Right lobe of liver (tissue), 4 donors: Measurements from ENCODE around the gene DCBLD2.

Experiments used
- POLR2A ChIP-seq: fragments of 450-650 bp; IDR thresholded peaks from one replicate; pipeline ENCODE4 v1.6.1; 2017; ENCODE audit warnings: antibody characterized with exemption, mild to moderate bottlenecking
- TF ChIP-seq, protein P1 (sequence below), 4 donors: fragments of 200-600 bp in 3 of 4; fragments of 450-650 bp in 1 of 4; IDR thresholded peaks; one replicate each; pipeline versions ENCODE4 v1.5.1 to v1.8.0; 2016 to 2022; ENCODE audit warnings: antibody characterized with exemption in 4 of 4, mild to moderate bottlenecking in 2 of 4
- donor health status: DM: no; HTN: no; CAD: no.
- donor health status: DM: no; HTN: no; CAD: no.
- donor health status: DM: no; HTN: yes; CAD: no.

DNA sequence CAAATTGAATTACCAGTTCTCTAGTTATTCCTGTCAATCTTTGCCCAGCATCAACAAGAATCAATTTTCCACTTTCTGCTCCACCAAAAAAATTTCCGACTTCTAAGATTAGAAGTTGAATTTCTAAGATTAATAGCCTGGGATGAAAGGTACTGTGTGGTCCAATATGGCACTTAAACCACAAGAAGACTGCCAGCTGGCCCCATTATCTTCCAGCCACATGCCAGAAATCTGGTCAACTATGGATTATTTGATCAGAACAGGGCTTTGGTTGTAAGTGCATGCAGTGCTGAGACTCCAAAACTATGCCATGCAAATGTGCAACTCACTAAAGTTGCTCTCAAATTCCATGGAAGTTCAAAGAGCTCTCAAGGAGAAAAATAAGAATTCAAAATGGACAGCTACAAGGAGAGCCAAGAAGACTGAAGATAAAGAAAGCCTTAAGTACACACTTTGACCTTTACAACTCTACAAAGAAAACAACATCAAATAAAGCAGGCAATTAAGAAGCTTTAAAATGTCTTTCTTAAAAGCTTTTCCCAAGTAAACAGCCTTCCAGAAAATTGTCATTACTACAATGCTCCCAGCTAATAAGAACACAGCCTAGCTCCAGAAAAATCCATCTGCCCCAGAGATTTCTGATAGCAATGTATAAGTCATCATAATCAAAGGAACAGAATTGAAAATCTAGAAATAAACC lies 74.1 kb downstream of the DCBLD2 start:
- no peak for TF ChIP-seq POLR2A
- TF ChIP-seq, protein P1, sequence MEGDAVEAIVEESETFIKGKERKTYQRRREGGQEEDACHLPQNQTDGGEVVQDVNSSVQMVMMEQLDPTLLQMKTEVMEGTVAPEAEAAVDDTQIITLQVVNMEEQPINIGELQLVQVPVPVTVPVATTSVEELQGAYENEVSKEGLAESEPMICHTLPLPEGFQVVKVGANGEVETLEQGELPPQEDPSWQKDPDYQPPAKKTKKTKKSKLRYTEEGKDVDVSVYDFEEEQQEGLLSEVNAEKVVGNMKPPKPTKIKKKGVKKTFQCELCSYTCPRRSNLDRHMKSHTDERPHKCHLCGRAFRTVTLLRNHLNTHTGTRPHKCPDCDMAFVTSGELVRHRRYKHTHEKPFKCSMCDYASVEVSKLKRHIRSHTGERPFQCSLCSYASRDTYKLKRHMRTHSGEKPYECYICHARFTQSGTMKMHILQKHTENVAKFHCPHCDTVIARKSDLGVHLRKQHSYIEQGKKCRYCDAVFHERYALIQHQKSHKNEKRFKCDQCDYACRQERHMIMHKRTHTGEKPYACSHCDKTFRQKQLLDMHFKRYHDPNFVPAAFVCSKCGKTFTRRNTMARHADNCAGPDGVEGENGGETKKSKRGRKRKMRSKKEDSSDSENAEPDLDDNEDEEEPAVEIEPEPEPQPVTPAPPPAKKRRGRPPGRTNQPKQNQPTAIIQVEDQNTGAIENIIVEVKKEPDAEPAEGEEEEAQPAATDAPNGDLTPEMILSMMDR (IDR thresholded peaks at IDR 0.05) = no peak
